GM23248 (cell line): ENCODE measurements around the gene CCDC88C. TPM values are rescaled to one million over a fixed set of nuclear protein-coding genes. Genes with fewer than 3 reads are reported as not detected.

ENCODE experiments used
- DNase-seq: peaks from one replicate; pipeline ENCODE4 v3.0.0-alpha.2; 2015
- H2AFZ ChIP-seq: fragments of 200-600 bp; sonication (generic); 2 replicates; pipeline ENCODE4 v1.6.1; 2016; ENCODE audit warnings: antibody characterized with exemption
- H3F3A ChIP-seq: fragments of 200-600 bp; sonication (generic); 2 replicates; pipeline ENCODE4 v1.6.1; 2016; ENCODE audit warnings: mild to moderate bottlenecking, antibody characterized with exemption, mixed run types; ENCODE audit not compliant: insufficient read depth
- H3K27ac ChIP-seq: fragments of 200-600 bp; sonication (generic); 2 replicates; pipeline ENCODE4 v1.5.1; 2016; ENCODE audit warnings: mild to moderate bottlenecking
- H3K27me3 ChIP-seq: fragments of 200-600 bp; sonication (generic); replicated peaks from 2 replicates; pipeline ENCODE4 v1.6.1; 2016; ENCODE audit warnings: mild to moderate bottlenecking; ENCODE audit not compliant: insufficient read depth
- H3K36me3 ChIP-seq: fragments of 200-600 bp; sonication (generic); 2 replicates; pipeline ENCODE4 v1.6.1; 2016; ENCODE audit warnings: low read depth, mild to moderate bottlenecking
- H3K4me1 ChIP-seq: fragments of 200-600 bp; sonication (generic); 2 replicates; pipeline ENCODE4 v1.6.1; 2016; ENCODE audit warnings: mild to moderate bottlenecking; ENCODE audit not compliant: insufficient read depth
- H3K4me2 ChIP-seq: fragments of 200-600 bp; sonication (generic); one replicate; pipeline ENCODE4 v1.6.1; 2016; ENCODE audit warnings: mild to moderate bottlenecking; ENCODE audit not compliant: unreplicated experiment
- H3K4me3 ChIP-seq: fragments of 200-600 bp; sonication (generic); 2 replicates; pipeline ENCODE4 v1.5.1; 2016; ENCODE audit warnings: mild to moderate bottlenecking
- H3K79me2 ChIP-seq: fragments of 200-600 bp; sonication (generic); 2 replicates; pipeline ENCODE4 v1.6.1; 2016; ENCODE audit warnings: mild to moderate bottlenecking; ENCODE audit not compliant: insufficient read depth
- H3K9ac ChIP-seq: fragments of 200-600 bp; sonication (generic); 2 replicates; pipeline ENCODE4 v1.6.1; 2016; ENCODE audit warnings: mild to moderate bottlenecking
- H3K9me2 ChIP-seq: fragments of 200-600 bp; sonication (generic); 2 replicates; pipeline ENCODE4 v1.6.1; 2016; ENCODE audit warnings: mixed run types, mild to moderate bottlenecking, moderate library complexity; ENCODE audit not compliant: insufficient read depth
- H3K9me3 ChIP-seq: fragments of 200-600 bp; sonication (generic); one replicate; pipeline ENCODE4 v1.6.1; 2017; ENCODE audit warnings: low read depth
- H4K20me1 ChIP-seq: fragments of 200-600 bp; sonication (generic); 2 replicates; pipeline ENCODE4 v1.6.0; 2016; ENCODE audit not compliant: insufficient read depth
- EZH2 ChIP-seq: fragments of 200-600 bp; sonication (generic); IDR thresholded peaks from 2 replicates; pipeline ENCODE4 v1.6.1; 2018; ENCODE audit warnings: antibody characterized with exemption, mild to moderate bottlenecking; ENCODE audit not compliant: insufficient read depth, poor library complexity, severe bottlenecking
- EZH2phosphoT487 ChIP-seq: fragments of 200-600 bp; sonication (generic); IDR thresholded peaks from 2 replicates; pipeline ENCODE4 v1.6.1; 2018; ENCODE audit warnings: antibody characterized with exemption, moderate library complexity, mild to moderate bottlenecking, low read depth; ENCODE audit not compliant: insufficient read depth
- WGBS, 2 experiments: methylation state at CpG; one replicate each; pipeline ENCODE4 v1.1.6; 2015 to 2017; ENCODE audit warnings: low lambda C conversion rate in 2 of 2, low coverage in 1 of 2; ENCODE audit errors: missing lambda C conversion rate in 2 of 2; 5-methylcytosine and 5-hydroxymethylcytosine counted together
- in situ Hi-C: fragments of 300-500 bp; cut with MboI; formaldehyde crosslinking; loops from 2 replicates; pipeline ENCODE4 v1.15.0; 2020
- polyA plus RNA-seq: library from polyadenylated mRNA; unstranded; fragments of >200 nt; fragmentation: Nextera tagmentation; extraction: Ambion mirVana; gene quantifications from 2 replicates; pipeline ENCODE4 v1.2.1, GENCODE V29; 2016
- total RNA-seq: library from RNA; depleted of rRNA; stranded (reverse); fragments of >200 nt; shearing (Covaris generic); gene quantifications from 2 replicates; pipeline ENCODE4 v1.2.3, GENCODE V29; 2014

Gene CCDC88C
- total and polyA plus RNA-seq, 2 experiments from 2014 or later: not detected

DNA sequence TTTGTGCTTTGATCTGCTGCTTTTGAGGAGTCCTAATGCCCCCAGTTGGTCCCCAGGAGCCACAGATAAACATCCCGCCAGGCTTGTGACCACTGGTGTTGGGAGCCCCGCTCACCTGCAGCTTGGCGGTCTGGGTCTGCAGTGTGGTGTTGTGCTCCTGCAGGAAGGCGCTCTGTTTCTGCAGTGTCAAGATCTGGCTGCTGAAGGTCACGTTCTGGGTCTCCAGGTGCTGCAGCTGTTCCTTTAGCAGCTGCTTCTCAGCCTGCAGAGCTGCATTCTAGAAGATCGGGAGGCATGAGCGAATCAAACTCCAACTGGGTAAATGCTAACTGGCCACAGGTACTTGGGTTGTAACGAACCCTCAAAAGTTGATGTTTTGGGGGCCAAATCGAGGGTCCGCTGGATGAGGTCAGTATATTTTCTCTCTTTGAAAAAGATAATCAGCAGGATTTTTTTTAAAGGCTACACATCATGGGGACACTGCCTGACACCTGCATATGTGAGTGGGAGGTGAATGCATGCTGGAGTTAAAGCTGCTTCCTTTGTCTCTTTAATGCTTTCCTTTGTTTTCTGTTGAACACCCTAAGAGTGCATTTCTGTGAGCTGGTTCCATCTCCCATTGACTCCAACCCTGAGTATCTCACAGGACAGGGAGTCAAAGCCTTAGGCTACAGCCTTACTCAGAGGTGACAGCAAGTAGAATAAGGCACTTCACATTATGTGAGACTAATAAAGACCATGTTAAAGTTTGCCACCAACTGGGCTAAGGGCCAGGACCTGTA is 111.8 kb downstream of the CCDC88C start:
- H3K4me2 ChIP-seq: no peak overlapping the region
- H3K4me3 ChIP-seq: no peak overlapping the region
- no peaks in the 10 kb centered on the region for H3K79me2 ChIP-seq
- H3F3A ChIP-seq: no peaks in the 10 kb centered on the region
- no peak overlapping the region for H2AFZ ChIP-seq
- no peak overlapping the region for H3K27ac ChIP-seq
- peaks cover 20% of the 10 kb centered on the region for H3K27me3 ChIP-seq
- in situ Hi-C loops: no loop called here
- no peak for TF ChIP-seq EZH2phosphoT487
- TF ChIP-seq EZH2: no peak
- no peaks in the 10 kb centered on the region for H3K9me3 ChIP-seq
- H4K20me1 ChIP-seq: no peaks in the 10 kb centered on the region
- H3K9me2 ChIP-seq: no peaks in the 10 kb centered on the region
- no peak overlapping the region for H3K9ac ChIP-seq
- no peaks in the 10 kb centered on the region for H3K4me1 ChIP-seq
- DNase-seq: no peak
- H3K36me3 ChIP-seq: no peaks in the 10 kb centered on the region
- 71 to 73% methylated on average over 10 of the region's 10 CpGs for WGBS, 2 experiments

DNA sequence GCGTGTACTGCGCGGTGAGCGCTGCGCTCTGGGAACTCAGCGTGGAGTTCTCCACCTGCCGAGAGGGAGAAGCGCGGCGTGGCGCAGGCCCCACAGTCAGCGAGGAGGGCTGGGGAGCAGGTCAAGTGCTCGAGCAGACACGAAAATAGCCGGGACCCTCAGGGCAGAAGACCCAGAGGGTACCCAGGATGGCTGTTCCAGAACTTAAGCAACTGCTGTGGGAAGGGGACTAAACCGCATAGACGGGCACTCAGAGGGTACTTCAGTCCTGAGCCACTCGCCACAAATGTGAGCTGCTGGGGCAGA is 113.7 kb downstream of the CCDC88C start:
- no peak overlapping the region for H2AFZ ChIP-seq
- H4K20me1 ChIP-seq: no peaks in the 10 kb centered on the region
- no peak overlapping the region for H3K9ac ChIP-seq
- H3K36me3 ChIP-seq: no peaks in the 10 kb centered on the region
- no peaks in the 10 kb centered on the region for H3K9me3 ChIP-seq
- no peak overlapping the region for H3K4me3 ChIP-seq
- H3K79me2 ChIP-seq: no peaks in the 10 kb centered on the region
- H3K27ac ChIP-seq: no peak overlapping the region
- in situ Hi-C loops: no loop called here
- no peak overlapping the region for H3K4me2 ChIP-seq
- no peaks in the 10 kb centered on the region for H3F3A ChIP-seq
- H3K9me2 ChIP-seq: no peaks in the 10 kb centered on the region
- TF ChIP-seq EZH2 (no peak), EZH2phosphoT487 (no peak)
- H3K27me3 ChIP-seq: peaks cover 22% of the 10 kb centered on the region
- H3K4me1 ChIP-seq: no peaks in the 10 kb centered on the region
- WGBS, 2 experiments: 86 to 92% methylated on average over 16 to 18 of the region's 18 CpGs
- no peak for DNase-seq

DNA sequence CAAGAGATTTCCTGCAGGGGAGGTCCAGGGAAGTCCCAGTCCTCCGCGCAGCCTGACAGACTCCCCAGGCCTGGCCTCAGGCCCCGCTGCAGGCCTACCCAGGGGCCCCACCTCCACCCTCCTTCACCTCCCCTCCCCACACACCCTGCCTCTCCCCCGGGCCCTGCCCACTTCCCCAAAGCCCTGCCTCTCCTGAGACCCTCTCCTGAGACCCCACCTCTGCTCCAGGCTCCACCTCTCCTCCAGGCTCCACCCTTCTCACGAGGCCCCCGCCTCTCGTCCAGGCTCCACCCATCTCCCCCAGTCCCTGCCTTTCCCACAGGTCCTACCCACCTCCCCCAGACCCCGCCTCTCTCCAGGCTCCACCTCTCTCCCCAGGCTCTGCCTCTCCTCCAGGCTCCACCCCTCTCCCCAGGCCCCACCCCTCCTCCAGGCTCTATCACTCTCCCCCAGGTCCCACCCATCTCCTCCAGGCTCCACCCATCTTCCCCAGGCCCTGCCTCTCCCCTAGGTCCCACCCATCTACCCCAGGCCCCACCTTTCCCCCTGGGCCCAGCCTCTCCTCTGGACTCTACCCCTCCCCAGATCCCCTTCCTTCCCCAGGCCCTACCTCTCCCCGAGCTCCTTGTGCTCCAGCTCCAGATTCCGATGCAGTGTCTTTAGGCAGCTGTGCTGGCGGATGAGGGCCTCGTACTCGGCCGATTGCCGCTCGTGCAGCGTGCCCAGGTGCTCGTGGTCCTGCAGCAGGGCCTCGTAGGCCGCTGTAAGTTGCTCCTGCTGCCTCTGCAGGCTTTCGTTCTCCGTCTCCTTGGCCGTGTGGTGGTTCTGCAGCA is 114.3 kb downstream of the CCDC88C start:
- TF ChIP-seq EZH2 (no peak), EZH2phosphoT487 (no peak)
- peaks cover 22% of the 10 kb centered on the region for H3K27me3 ChIP-seq
- H3K79me2 ChIP-seq: no peaks in the 10 kb centered on the region
- no peaks in the 10 kb centered on the region for H3F3A ChIP-seq
- 71 to 89% methylated on average over 17 to 23 of the region's 23 CpGs for WGBS, 2 experiments
- H3K4me2 ChIP-seq: no peak overlapping the region
- no peak overlapping the region for H3K9ac ChIP-seq
- no peaks in the 10 kb centered on the region for H3K9me2 ChIP-seq
- no peaks in the 10 kb centered on the region for H3K9me3 ChIP-seq
- H3K36me3 ChIP-seq: no peaks in the 10 kb centered on the region
- in situ Hi-C loops: no loop called here
- H4K20me1 ChIP-seq: no peaks in the 10 kb centered on the region
- H3K4me1 ChIP-seq: no peaks in the 10 kb centered on the region
- peak; percentile 12 for DNase-seq
- H3K4me3 ChIP-seq: no peak overlapping the region
- no peak overlapping the region for H3K27ac ChIP-seq
- no peak overlapping the region for H2AFZ ChIP-seq

DNA sequence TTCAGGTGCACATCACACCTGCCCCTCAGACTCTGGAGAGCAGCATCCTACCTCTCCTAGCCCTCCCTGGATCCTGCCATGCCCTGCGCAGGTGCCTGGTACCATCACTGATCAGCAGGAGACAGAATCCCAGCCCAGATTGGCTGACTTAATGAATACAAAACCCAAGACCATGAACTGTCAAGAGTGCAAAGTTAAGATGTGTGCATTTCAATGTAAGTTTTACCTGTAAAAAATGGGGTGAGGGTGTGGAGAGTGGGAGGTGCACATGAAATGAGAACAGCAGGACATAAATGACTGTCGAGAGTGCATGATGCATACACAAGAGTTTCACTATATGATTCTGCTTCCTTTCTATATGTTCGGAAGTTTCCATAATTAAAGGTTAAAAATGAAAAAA is 115.2 kb downstream of the CCDC88C start:
- TF ChIP-seq EZH2 (no peak), EZH2phosphoT487 (no peak)
- Histone ChIP-seq H3K4me3 (no peak overlapping the region), H3K36me3 (no peaks in the 10 kb centered on the region), H3K4me1 (no peaks in the 10 kb centered on the region), H3K27ac (no peak overlapping the region), H2AFZ (no peak overlapping the region), H3F3A (no peaks in the 10 kb centered on the region), H4K20me1 (no peaks in the 10 kb centered on the region), H3K79me2 (no peaks in the 10 kb centered on the region), H3K9me3 (no peaks in the 10 kb centered on the region), H3K4me2 (no peak overlapping the region), H3K9me2 (no peaks in the 10 kb centered on the region), H3K27me3 (peaks cover 22% of the 10 kb centered on the region), H3K9ac (no peak overlapping the region)
- WGBS, 2 experiments: 85 to 94% methylated on average over 3 of the region's 3 CpGs
- DNase-seq: no peak
- in situ Hi-C loops: no loop called here
